H1 (cell line): ENCODE data around the gene SLC26A8. TPM values are rescaled to one million over a fixed set of nuclear protein-coding genes. Genes with fewer than 3 reads are reported as not detected.

Experiments used
- polyA plus RNA-seq, 7 experiments: library from polyadenylated mRNA; depleted of rRNA in 3 of 7; stranded (reverse) in 5 of 7; unstranded in 2 of 7; fragments of >200 nt in 5 of 7; fragments of 200-250 nt in 2 of 7; gene quantifications; 1 replicate in 5 of 7; 2 replicates in 1 of 7; 4 replicates in 1 of 7; pipeline versions ENCODE4 v1.2.1 to v1.2.3, GENCODE V29; 2011 to 2013; ENCODE audit warnings: missing spikeins in 2 of 7, mixed read lengths in 2 of 7
- total RNA-seq: library from RNA; stranded (reverse); fragmentation: NEBNext Ultra II Directional; extraction: Animal tissue kit (Norgen Biotek cat#: 25700); gene quantifications from 2 replicates; pipeline ENCODE4 v1.2.1, GENCODE V29; 2021
- TF ChIP-seq, protein P1 (sequence below): fragments of 300-600 bp; sonication (generic); IDR thresholded peaks from 2 replicates; pipeline ENCODE4 v1.7.1; 2012; ENCODE audit warnings: low read length, moderate library complexity, mild to moderate bottlenecking, inconsistent platforms; ENCODE audit not compliant: insufficient replicate concordance

SLC26A8 gene
- total and polyA plus RNA-seq, 2 of the 8 experiments (the other 6 are each of a cell fraction or from before 2014, with no cell fraction given), result 0.56 to 0.57 TPM

DNA sequence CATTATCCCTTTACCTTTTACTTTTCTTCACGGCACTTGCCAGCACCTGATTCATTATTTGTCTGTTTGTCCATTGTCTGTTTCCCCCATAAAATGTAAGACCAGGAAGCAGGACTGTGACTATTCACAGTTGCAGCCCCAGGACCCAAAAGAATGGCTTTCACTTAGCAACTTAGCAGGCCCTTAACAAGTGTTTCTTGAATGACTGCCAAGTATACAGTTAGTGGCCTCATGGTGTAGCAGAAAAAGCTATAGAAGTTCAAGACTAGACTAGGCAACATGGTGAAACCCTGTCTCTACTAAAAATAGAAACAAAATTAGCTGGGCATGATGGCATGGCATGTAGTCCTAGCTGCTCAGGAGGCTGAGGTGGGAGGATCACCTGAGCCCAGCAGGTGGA is 4.3 kb downstream of the SLC26A8 start (continued):
- TF ChIP-seq, protein P1, sequence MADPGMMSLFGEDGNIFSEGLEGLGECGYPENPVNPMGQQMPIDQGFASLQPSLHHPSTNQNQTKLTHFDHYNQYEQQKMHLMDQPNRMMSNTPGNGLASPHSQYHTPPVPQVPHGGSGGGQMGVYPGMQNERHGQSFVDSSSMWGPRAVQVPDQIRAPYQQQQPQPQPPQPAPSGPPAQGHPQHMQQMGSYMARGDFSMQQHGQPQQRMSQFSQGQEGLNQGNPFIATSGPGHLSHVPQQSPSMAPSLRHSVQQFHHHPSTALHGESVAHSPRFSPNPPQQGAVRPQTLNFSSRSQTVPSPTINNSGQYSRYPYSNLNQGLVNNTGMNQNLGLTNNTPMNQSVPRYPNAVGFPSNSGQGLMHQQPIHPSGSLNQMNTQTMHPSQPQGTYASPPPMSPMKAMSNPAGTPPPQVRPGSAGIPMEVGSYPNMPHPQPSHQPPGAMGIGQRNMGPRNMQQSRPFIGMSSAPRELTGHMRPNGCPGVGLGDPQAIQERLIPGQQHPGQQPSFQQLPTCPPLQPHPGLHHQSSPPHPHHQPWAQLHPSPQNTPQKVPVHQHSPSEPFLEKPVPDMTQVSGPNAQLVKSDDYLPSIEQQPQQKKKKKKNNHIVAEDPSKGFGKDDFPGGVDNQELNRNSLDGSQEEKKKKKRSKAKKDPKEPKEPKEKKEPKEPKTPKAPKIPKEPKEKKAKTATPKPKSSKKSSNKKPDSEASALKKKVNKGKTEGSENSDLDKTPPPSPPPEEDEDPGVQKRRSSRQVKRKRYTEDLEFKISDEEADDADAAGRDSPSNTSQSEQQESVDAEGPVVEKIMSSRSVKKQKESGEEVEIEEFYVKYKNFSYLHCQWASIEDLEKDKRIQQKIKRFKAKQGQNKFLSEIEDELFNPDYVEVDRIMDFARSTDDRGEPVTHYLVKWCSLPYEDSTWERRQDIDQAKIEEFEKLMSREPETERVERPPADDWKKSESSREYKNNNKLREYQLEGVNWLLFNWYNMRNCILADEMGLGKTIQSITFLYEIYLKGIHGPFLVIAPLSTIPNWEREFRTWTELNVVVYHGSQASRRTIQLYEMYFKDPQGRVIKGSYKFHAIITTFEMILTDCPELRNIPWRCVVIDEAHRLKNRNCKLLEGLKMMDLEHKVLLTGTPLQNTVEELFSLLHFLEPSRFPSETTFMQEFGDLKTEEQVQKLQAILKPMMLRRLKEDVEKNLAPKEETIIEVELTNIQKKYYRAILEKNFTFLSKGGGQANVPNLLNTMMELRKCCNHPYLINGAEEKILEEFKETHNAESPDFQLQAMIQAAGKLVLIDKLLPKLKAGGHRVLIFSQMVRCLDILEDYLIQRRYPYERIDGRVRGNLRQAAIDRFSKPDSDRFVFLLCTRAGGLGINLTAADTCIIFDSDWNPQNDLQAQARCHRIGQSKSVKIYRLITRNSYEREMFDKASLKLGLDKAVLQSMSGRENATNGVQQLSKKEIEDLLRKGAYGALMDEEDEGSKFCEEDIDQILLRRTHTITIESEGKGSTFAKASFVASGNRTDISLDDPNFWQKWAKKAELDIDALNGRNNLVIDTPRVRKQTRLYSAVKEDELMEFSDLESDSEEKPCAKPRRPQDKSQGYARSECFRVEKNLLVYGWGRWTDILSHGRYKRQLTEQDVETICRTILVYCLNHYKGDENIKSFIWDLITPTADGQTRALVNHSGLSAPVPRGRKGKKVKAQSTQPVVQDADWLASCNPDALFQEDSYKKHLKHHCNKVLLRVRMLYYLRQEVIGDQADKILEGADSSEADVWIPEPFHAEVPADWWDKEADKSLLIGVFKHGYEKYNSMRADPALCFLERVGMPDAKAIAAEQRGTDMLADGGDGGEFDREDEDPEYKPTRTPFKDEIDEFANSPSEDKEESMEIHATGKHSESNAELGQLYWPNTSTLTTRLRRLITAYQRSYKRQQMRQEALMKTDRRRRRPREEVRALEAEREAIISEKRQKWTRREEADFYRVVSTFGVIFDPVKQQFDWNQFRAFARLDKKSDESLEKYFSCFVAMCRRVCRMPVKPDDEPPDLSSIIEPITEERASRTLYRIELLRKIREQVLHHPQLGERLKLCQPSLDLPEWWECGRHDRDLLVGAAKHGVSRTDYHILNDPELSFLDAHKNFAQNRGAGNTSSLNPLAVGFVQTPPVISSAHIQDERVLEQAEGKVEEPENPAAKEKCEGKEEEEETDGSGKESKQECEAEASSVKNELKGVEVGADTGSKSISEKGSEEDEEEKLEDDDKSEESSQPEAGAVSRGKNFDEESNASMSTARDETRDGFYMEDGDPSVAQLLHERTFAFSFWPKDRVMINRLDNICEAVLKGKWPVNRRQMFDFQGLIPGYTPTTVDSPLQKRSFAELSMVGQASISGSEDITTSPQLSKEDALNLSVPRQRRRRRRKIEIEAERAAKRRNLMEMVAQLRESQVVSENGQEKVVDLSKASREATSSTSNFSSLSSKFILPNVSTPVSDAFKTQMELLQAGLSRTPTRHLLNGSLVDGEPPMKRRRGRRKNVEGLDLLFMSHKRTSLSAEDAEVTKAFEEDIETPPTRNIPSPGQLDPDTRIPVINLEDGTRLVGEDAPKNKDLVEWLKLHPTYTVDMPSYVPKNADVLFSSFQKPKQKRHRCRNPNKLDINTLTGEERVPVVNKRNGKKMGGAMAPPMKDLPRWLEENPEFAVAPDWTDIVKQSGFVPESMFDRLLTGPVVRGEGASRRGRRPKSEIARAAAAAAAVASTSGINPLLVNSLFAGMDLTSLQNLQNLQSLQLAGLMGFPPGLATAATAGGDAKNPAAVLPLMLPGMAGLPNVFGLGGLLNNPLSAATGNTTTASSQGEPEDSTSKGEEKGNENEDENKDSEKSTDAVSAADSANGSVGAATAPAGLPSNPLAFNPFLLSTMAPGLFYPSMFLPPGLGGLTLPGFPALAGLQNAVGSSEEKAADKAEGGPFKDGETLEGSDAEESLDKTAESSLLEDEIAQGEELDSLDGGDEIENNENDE, result no peak
